K562 (cell line): ENCODE results near the gene ROR2. TPM values are rescaled to one million over a fixed set of nuclear protein-coding genes. Genes with fewer than 3 reads are reported as not detected.

Experiments
- ATAC-seq: fragments of 200-7000 bp; cut with Tn5 transposase; 3 replicates; pipeline ENCODE4 v1.9.1; 2020; ENCODE audit warnings: moderate library complexity
- BruUV-seq: library from RNA; stranded (reverse); fragments of 400-500 nt; replicated peaks from 2 replicates; lab custom pipeline; 2021; lab: Mats Ljungman, UMichigan
- CTCF ChIA-PET: fragments of 300-600 bp; formaldehyde crosslinking; extraction: SDS; loops from one replicate; lab custom pipeline; 2021; ENCODE audit warnings: low intra/inter-chr PET ratio; lab: Yijun Ruan, JAX
- POLR2A ChIA-PET: fragments of 300-600, 350-650 bp; sonication (Branson Sonifier 250); formaldehyde crosslinking; extraction: SDS; loops from one replicate; lab custom pipeline; 2021; ENCODE audit warnings: antibody characterized with exemption, inconsistent platforms; lab: Yijun Ruan, JAX
- DNase-seq, 4 experiments: peaks; one replicate each; pipeline versions ENCODE4 v3.0.0 to v3.0.0-alpha.2; 2011 to 2018; ENCODE audit warnings: low spot score in 3 of 4, mixed read lengths in 3 of 4; ENCODE audit errors: extremely low read depth in 1 of 4
- FAIRE-seq: peaks from 2 replicates; lab custom pipeline; 2011; peaks lifted over from hg19 to GRCh38; lab: Jason Lieb, UNC
- H2AFZ ChIP-seq: 2 replicates; pipeline ENCODE4 v1.6.0; 2011; ENCODE audit warnings: low read depth, low read length, control low read depth, inconsistent platforms
- H3K27ac ChIP-seq: fragments of 200-600 bp; 3 replicates; pipeline ENCODE4 v1.8.0; 2011; ENCODE audit warnings: low read depth, mild to moderate bottlenecking, control low read depth, inconsistent platforms, low read length, moderate library complexity, mixed read lengths; ENCODE audit errors: extremely low read depth
- H3K27me3 ChIP-seq, 2 experiments: fragments of 300-600 bp in 1 of 2; 2 replicates in 1 of 2; 3 replicates in 1 of 2; pipeline versions ENCODE4 v1.6.0 to v1.8.0; 2011; ENCODE audit warnings: inconsistent platforms in 2 of 2, low read length in 2 of 2, mild to moderate bottlenecking in 1 of 2, mixed read lengths in 1 of 2, moderate library complexity in 1 of 2; ENCODE audit not compliant: control insufficient read depth in 2 of 2, insufficient read depth in 2 of 2
- H3K36me3 ChIP-seq: fragments of 300-600 bp; 3 replicates; pipeline ENCODE4 v1.8.0; 2011; ENCODE audit warnings: mild to moderate bottlenecking, low read length, inconsistent platforms; ENCODE audit not compliant: control insufficient read depth, insufficient read depth
- H3K4me1 ChIP-seq, 2 experiments: fragments of 200-600 bp in 1 of 2; replicated peaks in 1 of 2; 2 replicates in 1 of 2; 3 replicates in 1 of 2; pipeline versions ENCODE4 v1.5.1 to v1.8.0; 2011; ENCODE audit warnings: inconsistent platforms in 2 of 2, low read length in 2 of 2, mild to moderate bottlenecking in 1 of 2, mixed read lengths in 1 of 2, moderate library complexity in 1 of 2; ENCODE audit not compliant: control insufficient read depth in 2 of 2, insufficient read depth in 2 of 2
- H3K4me2 ChIP-seq: 2 replicates; pipeline ENCODE4 v1.6.1; 2011; ENCODE audit warnings: low read length, control low read depth, inconsistent platforms, mixed read lengths; ENCODE audit not compliant: insufficient read depth
- H3K4me3 ChIP-seq: fragments of 200-600 bp; sonication (generic), shearing (Covaris generic); 2 replicates; pipeline ENCODE4 v1.5.1; 2016; ENCODE audit warnings: control low read depth, inconsistent platforms
- H3K79me2 ChIP-seq: fragments of 200-600 bp; 3 replicates; pipeline ENCODE4 v1.8.0; 2011; ENCODE audit warnings: low read length, inconsistent platforms; ENCODE audit not compliant: control insufficient read depth, insufficient read depth
- H3K9ac ChIP-seq, 2 experiments: 2 replicates each; pipeline versions ENCODE4 v1.6.0 to v1.6.1; 2011; ENCODE audit warnings: low read depth in 2 of 2, low read length in 2 of 2, control low read depth in 1 of 2, inconsistent platforms in 1 of 2, mild to moderate bottlenecking in 1 of 2, mixed read lengths in 1 of 2; ENCODE audit not compliant: insufficient read depth in 1 of 2
- H3K9me1 ChIP-seq: one replicate; pipeline ENCODE4 v1.6.0; 2011; ENCODE audit warnings: inconsistent platforms, mild to moderate bottlenecking, low read length, moderate library complexity; ENCODE audit not compliant: control insufficient read depth, insufficient read depth
- H3K9me3 ChIP-seq: replicated peaks from 2 replicates; pipeline ENCODE4 v1.5.1; 2011; ENCODE audit warnings: low read depth, low read length, inconsistent platforms; ENCODE audit not compliant: control insufficient read depth, insufficient read depth
- H4K20me1 ChIP-seq: replicated peaks from 2 replicates; pipeline ENCODE4 v1.6.1; 2011; ENCODE audit warnings: low read length, inconsistent platforms, mixed read lengths; ENCODE audit not compliant: control insufficient read depth, insufficient read depth
- EWSR1 ChIP-seq: fragments of 450-650 bp; IDR thresholded peaks from 2 replicates; pipeline ENCODE4 v1.6.1; 2018; ENCODE audit warnings: borderline replicate concordance, mild to moderate bottlenecking, low read depth, moderate library complexity; ENCODE audit not compliant: partially characterized antibody
- POLR2A ChIP-seq: fragments of 450-650 bp; conservative IDR thresholded peaks from 2 replicates; pipeline ENCODE4 v1.6.1; 2016
- TARDBP ChIP-seq: fragments of 450-650 bp; IDR thresholded peaks from 2 replicates; pipeline ENCODE4 v1.6.1; 2016
- ZNF407 ChIP-seq: fragments of 450-650 bp; IDR thresholded peaks from 2 replicates; pipeline ENCODE4 v1.6.1; 2016; ENCODE audit warnings: low read depth
- WGBS: fragments of 100-300 bp; shearing (Covaris generic); methylation state at CpG from one replicate; pipeline ENCODE4 v1.1.6; 2016; ENCODE audit warnings: low coverage, mixed read lengths; ENCODE audit not compliant: insufficient coverage; ENCODE audit errors: missing lambda C conversion rate; 5-methylcytosine and 5-hydroxymethylcytosine counted together
- in situ Hi-C: fragments of 300-500 bp; cut with MboI; formaldehyde crosslinking; loops from 4 replicates; pipeline ENCODE4 v1.15.0; 2018; ENCODE audit warnings: inconsistent platforms, mixed read lengths
- intact Hi-C: fragments of 100-400 bp; cut with micrococcal nuclease; formaldehyde crosslinking; loops from 2 replicates; pipeline ENCODE4 v1.14.2; 2022
- polyA plus RNA-seq, 8 experiments: library from polyadenylated mRNA; depleted of rRNA in 4 of 8; stranded (reverse) in 5 of 8; unstranded in 3 of 8; fragments of >200 nt; fragmentation: Nextera tagmentation in 2 of 8; fragmentation: Illumina TruSeq in 1 of 8; extraction: Ambion mirVana in 2 of 8; extraction: Trizol in 1 of 8; gene quantifications; 2 replicates each; pipeline versions ENCODE4 v1.2.1 to v1.2.3, GENCODE V29; 2011 to 2014; ENCODE audit warnings: inconsistent platforms in 1 of 8, missing spikeins in 1 of 8
- total RNA-seq, 7 experiments: library from RNA; depleted of rRNA in 6 of 7; stranded (reverse); fragments of >200 nt in 6 of 7; fragmentation: Illumina TruSeq in 2 of 7; extraction: Trizol in 2 of 7; gene quantifications; 2 replicates each; pipeline versions ENCODE4 v1.2.1 to v1.2.3, GENCODE V29; 2011 to 2021; ENCODE audit warnings: low replicate concordance in 1 of 7

ROR2 gene
- total and polyA plus RNA-seq, 9 of the 15 experiments (the other 6 are each of a cell fraction or from before 2014, with no cell fraction given) = 5.6 to 33.8 (median 15.3) TPM

DNA sequence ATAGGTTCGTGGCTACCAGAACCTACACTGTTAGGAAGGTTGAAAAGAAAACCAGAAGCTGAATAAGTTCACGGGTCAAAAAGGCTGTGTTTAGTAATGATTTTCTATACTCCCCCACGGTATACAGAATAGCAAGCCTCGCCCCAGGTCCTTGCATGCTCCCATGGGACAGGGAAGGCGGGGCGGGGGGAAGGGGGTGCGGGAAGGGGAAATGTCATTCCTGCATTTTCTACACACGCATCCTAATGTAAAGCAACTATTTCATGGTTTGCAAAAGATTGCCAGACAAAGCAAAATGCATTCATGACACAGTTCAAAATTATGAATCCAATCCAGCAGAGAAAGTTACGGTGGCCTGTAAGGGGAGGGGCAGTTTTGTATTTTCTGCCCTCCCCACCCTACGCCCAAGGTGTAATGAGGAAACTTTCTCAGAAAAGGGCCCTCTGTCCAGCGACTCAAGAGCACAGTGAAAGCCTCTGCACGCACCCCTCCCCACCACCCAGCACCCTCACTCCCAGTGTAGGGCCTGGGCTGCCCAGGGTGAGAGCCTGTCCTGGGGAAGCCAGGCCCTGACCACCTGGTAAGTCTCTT lies 105.2 kb downstream of the ROR2 start:
- ATAC-seq = no peak
- H3K9ac ChIP-seq = no peak overlapping the region
- no peak overlapping the region for H2AFZ ChIP-seq
- peaks cover 35% of the 10 kb centered on the region for H3K79me2 ChIP-seq
- no peak for TF ChIP-seq TARDBP
- TF ChIP-seq EWSR1 = no peak
- peak; percentile 55; the same call in 1 of the 2 replicates for TF ChIP-seq ZNF407
- no peak for TF ChIP-seq POLR2A
- TF ChIP-seq, all 486 proteins: peak for 1
- Histone ChIP-seq H3K36me3 (peaks cover 7% of the 10 kb centered on the region; the same call in 1 of the 3 replicates), H4K20me1 (peaks cover 9% of the 10 kb centered on the region; the same call in 1 of the 2 replicates), H3K27me3 (no peaks in the 10 kb centered on the region), H3K4me3 (no peak overlapping the region), H3K27ac (no peak overlapping the region), H3K9me1 (peaks cover 9% of the 10 kb centered on the region), H3K4me1 (peaks cover 0 to 15% of the 10 kb centered on the region in 2 experiments; a peak in 4 of 5 replicates), H3K4me2 (no peak overlapping the region), H3K9me3 (no peaks in the 10 kb centered on the region)
- intact Hi-C loops = no loop called here
- FAIRE-seq (no peak), DNase-seq (no peak)
- ChIA-PET CTCF (no interaction called here), POLR2A (no interaction called here)
- in situ Hi-C loops = no loop called here
- 77% methylated on average over 11 of the region's 12 CpGs for WGBS
- no TSS peak for BruUV-seq
